ENCODE data around the gene DNAI7. TPM values are rescaled to one million over a fixed set of nuclear protein-coding genes. Genes with fewer than 3 reads are reported as not detected.

DNAI7 gene
- not detected for polyA plus RNA-seq (2012; ENCODE audit: missing spikeins)

DNA sequence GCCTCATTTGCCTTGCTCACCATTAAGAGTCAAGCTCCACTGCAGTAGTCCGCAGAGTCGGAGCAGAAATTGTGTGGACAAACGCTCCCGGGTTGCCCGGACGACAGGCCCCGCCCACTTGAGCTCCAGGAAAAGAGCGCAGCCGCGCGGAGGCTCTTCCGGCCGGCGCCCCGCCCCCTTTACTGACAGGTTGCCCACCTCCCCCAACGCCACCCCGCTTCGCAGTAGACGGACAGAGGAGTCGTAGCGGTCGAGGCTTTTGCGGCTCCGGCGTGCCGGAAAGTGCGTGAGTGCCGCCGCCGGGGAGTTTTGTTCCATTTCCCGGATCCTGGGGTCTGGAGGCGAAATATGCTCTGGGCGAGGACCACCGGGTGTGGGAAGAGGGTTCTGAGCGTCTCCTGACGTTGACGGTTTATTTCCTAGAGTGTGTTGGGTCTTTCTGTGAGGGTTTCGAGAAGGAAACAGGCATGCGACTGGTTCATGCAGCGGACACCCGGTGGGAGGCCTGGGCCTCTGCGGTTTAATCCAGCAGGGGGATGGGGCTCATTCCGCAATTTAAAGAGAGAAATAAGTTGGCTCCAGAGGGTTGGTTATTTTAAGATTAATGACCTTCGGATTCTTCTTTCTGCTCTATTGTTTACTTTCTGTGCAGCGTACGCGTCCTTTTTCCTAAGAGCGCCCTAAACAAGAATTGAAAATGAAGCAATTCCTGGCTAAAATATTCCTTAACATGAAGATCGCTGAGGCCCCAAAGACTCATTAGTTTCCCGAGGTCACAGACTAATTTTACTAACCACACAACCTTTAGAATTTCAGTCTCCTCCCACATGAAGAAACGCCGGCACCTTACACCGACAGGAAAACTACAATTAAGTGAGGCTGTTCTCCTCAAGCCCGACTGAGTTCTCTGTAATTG is at the start of gene DNAI7, which contains the start of gene ETFRF1:
Gene DNAI7, minus strand, starts transcription at position 105 of the 916 bp plus-strand sequence. Its CDS starts 82 bp downstream, at position 23.
Gene ETFRF1, plus strand, starts transcription at position 182 of the 916 bp plus-strand sequence. CDS start 8,720 bp downstream, outside the sequence.
- DNase-seq (ENCODE audit: insufficient read length), result peak; percentile 72
- TF ChIP-seq POLR2A (IDR thresholded peaks at IDR 0.05; ENCODE audit: low read depth, low read length) (peak; percentile 75), POLR2AphosphoS5 (IDR thresholded peaks at IDR 0.05; ENCODE audit: low read depth, low read length) (peak; percentile 67; the same call in 1 of the 2 replicates), TAF1 (IDR thresholded peaks at IDR 0.05; ENCODE audit: borderline replicate concordance, low read depth, low read length) (0 out of 2 replicates have a peak, but pooled peaks have one; percentile 40)
- peak; percentile 100 for FAIRE-seq

GRCh38 chr12:25243680-25243990 is 48.7 kb upstream of the DNAI7 start:
- TF ChIP-seq TAF1 (IDR thresholded peaks at IDR 0.05; ENCODE audit: borderline replicate concordance, low read depth, low read length) (no peak), POLR2A (IDR thresholded peaks at IDR 0.05; ENCODE audit: low read depth, low read length) (no peak), POLR2AphosphoS5 (IDR thresholded peaks at IDR 0.05; ENCODE audit: low read depth, low read length) (no peak)
- DNase-seq (ENCODE audit: insufficient read length), result no peak
- no peak for FAIRE-seq

DNA sequence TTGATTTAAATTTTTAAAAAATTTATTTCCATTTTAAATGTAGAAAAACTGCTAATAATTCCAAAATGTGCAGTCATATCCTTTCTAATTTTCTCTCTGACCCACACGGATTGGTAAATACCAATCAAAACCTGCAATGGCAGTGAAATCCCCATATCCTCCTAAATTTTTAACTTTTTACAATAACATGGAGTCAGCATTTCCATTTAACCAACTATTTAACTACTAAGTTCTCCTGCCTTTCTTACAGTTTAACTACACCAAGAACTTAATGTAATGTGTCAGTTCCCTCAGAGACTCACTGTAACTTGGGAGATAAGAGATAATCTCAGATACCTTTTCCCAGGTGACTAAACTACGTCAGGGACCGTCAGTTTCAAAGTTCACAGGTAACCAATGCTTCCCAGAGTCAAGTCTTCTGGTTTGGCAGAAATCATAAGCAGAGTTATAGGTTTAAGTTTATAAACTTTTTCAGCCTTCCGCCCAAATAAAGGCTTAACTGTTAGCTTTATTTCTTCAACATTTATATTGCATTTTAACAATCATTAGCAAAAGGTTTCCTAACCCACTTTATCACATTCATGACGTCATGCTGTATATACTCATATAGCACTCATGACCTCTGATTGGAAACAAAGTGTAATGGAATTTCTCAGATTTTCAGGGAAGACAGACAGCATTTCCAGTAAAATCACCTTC is 48.2 kb upstream of the DNAI7 start:
- FAIRE-seq (peak; percentile 36), DNase-seq (ENCODE audit: insufficient read length) (no peak)
- TF ChIP-seq POLR2AphosphoS5 (IDR thresholded peaks at IDR 0.05; ENCODE audit: low read depth, low read length) (no peak), TAF1 (IDR thresholded peaks at IDR 0.05; ENCODE audit: borderline replicate concordance, low read depth, low read length) (no peak), POLR2A (IDR thresholded peaks at IDR 0.05; ENCODE audit: low read depth, low read length) (no peak)

- FAIRE-seq (peak; percentile 53), DNase-seq (ENCODE audit: insufficient read length) (no peak)
- TF ChIP-seq TAF1 (IDR thresholded peaks at IDR 0.05; ENCODE audit: borderline replicate concordance, low read depth, low read length), result no peak
- no peak for TF ChIP-seq POLR2AphosphoS5 (IDR thresholded peaks at IDR 0.05; ENCODE audit: low read depth, low read length)
- no peak for TF ChIP-seq POLR2A (IDR thresholded peaks at IDR 0.05; ENCODE audit: low read depth, low read length)
Measured at GRCh38 chr12:25241167-25242020, 46.4 kb upstream of the DNAI7 start.

DNA sequence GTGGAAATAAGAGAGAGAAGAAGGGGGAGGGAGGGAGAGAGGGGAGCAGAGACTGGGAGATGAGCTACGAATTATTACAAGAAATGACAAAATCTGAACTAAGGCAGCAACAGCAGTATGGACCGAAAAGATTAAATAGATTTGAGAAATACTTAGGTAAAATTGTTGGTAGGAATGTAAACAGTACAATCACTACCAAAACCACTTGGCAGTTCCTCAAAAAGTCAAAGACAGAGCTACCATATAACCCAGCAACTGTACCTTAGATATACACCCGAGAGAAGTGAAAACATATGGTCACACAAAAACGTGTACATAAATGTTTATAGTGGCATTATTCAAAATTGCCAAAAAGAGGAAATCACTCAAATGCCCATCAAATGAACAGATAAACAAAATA is 41.7 kb upstream of the DNAI7 start:
- TF ChIP-seq POLR2AphosphoS5 (IDR thresholded peaks at IDR 0.05; ENCODE audit: low read depth, low read length) (no peak), TAF1 (IDR thresholded peaks at IDR 0.05; ENCODE audit: borderline replicate concordance, low read depth, low read length) (no peak), POLR2A (IDR thresholded peaks at IDR 0.05; ENCODE audit: low read depth, low read length) (no peak)
- FAIRE-seq, result no peak
- no peak for DNase-seq (ENCODE audit: insufficient read length)

GRCh38 chr12:25236190-25236589 is 41.2 kb upstream of the DNAI7 start:
- FAIRE-seq, result no peak
- no peak for DNase-seq (ENCODE audit: insufficient read length)
- no peak for TF ChIP-seq POLR2AphosphoS5 (IDR thresholded peaks at IDR 0.05; ENCODE audit: low read depth, low read length)
- no peak for TF ChIP-seq POLR2A (IDR thresholded peaks at IDR 0.05; ENCODE audit: low read depth, low read length)
- TF ChIP-seq TAF1 (IDR thresholded peaks at IDR 0.05; ENCODE audit: borderline replicate concordance, low read depth, low read length), result no peak

GRCh38 chr12:25213338-25213737 is 18.4 kb upstream of the DNAI7 start:
- no peak for TF ChIP-seq TAF1 (IDR thresholded peaks at IDR 0.05; ENCODE audit: borderline replicate concordance, low read depth, low read length)
- TF ChIP-seq POLR2AphosphoS5 (IDR thresholded peaks at IDR 0.05; ENCODE audit: low read depth, low read length), result no peak
- no peak for TF ChIP-seq POLR2A (IDR thresholded peaks at IDR 0.05; ENCODE audit: low read depth, low read length)
- DNase-seq (ENCODE audit: insufficient read length) (no peak), FAIRE-seq (no peak)

DNA sequence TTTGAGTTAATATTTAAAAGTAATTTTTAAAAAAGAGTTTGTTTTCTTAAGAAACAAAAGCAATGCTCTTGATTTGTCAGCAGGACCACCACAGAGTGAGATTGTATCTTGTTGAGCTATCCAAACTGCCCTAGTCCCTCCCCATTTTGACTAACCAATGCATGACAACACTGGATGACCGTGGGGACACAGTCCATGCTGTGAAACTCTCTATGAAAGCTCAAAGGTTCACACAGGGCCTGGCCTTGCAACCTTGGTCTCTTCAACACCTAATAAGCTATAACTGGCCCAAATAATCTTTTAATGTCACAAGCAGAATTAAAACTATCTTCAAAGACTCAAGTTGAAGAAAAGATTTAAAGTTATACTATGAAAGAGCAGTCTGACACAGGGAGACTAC is 13.6 kb upstream of the DNAI7 start:
- TF ChIP-seq TAF1 (IDR thresholded peaks at IDR 0.05; ENCODE audit: borderline replicate concordance, low read depth, low read length) (no peak), POLR2AphosphoS5 (IDR thresholded peaks at IDR 0.05; ENCODE audit: low read depth, low read length) (no peak), POLR2A (IDR thresholded peaks at IDR 0.05; ENCODE audit: low read depth, low read length) (no peak)
- no peak for DNase-seq (ENCODE audit: insufficient read length)
- no peak for FAIRE-seq

- DNase-seq (ENCODE audit: insufficient read length), result no peak
- TF ChIP-seq POLR2A (IDR thresholded peaks at IDR 0.05; ENCODE audit: low read depth, low read length) (no peak), TAF1 (IDR thresholded peaks at IDR 0.05; ENCODE audit: borderline replicate concordance, low read depth, low read length) (no peak), POLR2AphosphoS5 (IDR thresholded peaks at IDR 0.05; ENCODE audit: low read depth, low read length) (no peak)
- FAIRE-seq, result no peak
Measured at GRCh38 chr12:25207846-25208245, 12.9 kb upstream of the DNAI7 start.

GRCh38 chr12:25207411-25207810 is 12.5 kb upstream of the DNAI7 start:
- no peak for TF ChIP-seq TAF1 (IDR thresholded peaks at IDR 0.05; ENCODE audit: borderline replicate concordance, low read depth, low read length)
- TF ChIP-seq POLR2A (IDR thresholded peaks at IDR 0.05; ENCODE audit: low read depth, low read length), result no peak
- TF ChIP-seq POLR2AphosphoS5 (IDR thresholded peaks at IDR 0.05; ENCODE audit: low read depth, low read length), result no peak
- no peak for FAIRE-seq
- no peak for DNase-seq (ENCODE audit: insufficient read length)

GRCh38 chr12:25202137-25202536 is 7.2 kb upstream of the DNAI7 start:
- TF ChIP-seq TAF1 (IDR thresholded peaks at IDR 0.05; ENCODE audit: borderline replicate concordance, low read depth, low read length) (no peak), POLR2AphosphoS5 (IDR thresholded peaks at IDR 0.05; ENCODE audit: low read depth, low read length) (no peak), POLR2A (IDR thresholded peaks at IDR 0.05; ENCODE audit: low read depth, low read length) (no peak)
- peak; percentile 42 for FAIRE-seq
- DNase-seq (ENCODE audit: insufficient read length), result no peak

Data from GM12892 (cell line).